HL-60/S4 (cell line): ENCODE measurements around the gene LTB4R2.

ENCODE experiments used
- in situ Hi-C: fragments of 300-500 bp; cut with MboI; formaldehyde crosslinking; loops from 2 replicates; pipeline ENCODE4 v1.14.3; 2022; ENCODE audit warnings: low sequenced_read_pairs

LTB4R2 gene, protein sequence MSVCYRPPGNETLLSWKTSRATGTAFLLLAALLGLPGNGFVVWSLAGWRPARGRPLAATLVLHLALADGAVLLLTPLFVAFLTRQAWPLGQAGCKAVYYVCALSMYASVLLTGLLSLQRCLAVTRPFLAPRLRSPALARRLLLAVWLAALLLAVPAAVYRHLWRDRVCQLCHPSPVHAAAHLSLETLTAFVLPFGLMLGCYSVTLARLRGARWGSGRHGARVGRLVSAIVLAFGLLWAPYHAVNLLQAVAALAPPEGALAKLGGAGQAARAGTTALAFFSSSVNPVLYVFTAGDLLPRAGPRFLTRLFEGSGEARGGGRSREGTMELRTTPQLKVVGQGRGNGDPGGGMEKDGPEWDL

DNA sequence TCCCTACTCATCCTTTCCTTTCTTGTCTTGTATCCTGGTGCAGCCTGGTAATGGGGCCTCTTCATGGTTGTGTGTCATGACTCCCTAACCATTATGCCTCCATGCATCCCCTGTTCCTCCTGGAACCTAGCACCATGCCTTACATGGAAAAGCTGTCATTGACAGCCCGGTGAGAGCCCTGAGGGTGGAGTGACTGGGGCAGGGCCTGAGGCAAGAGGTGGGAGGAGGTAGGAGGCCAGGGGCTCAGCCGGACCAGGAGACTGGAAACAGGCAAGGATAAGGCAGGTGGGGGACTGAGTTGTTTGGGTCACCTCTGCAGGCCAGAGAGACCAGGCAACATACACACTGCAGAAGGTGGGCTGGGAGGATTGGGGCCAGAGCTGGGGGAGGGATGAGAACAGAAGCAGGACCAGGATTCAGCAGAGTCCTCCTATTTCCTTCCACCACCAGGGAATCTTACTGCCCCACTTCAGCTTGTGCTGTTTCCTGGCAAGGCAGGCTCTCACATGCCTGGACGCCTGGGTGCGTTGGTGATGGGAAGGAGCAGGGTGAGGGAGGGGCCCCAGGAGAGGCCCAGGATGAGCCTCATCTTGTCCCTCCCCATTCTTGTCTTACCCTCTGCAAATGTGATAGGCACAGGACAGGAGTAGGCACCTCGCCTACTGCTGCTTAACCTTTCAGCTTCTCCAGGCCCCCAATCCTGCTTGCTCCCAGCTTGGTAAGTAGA lies at the start of gene LTB4R2:
LTB4R2 (plus strand) TSS at position 603 of the 727 bp plus-strand sequence. CDS start 525 bp downstream, outside the sequence.
- in situ Hi-C loops = no loop called here

DNA sequence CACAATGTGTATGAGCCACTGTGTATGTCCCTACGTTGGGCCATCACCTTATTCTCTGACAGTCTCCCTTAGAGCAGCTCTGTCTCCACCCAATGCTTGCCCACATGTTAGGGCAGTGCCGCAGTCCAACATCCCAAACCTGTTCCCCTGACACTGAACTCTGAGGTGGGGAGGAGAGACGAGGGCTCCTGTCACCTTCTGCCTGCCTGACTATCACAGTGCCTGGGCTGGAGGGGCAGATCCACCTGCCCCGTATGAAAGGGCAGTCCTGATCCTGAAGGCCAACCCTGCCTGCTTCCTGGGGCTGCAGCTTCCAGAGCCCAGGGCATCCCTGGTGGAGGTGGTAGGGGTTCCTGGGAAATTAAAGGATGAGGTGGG lies 49.2 kb upstream of the LTB4R2 start:
- in situ Hi-C loops = no loop called here

DNA sequence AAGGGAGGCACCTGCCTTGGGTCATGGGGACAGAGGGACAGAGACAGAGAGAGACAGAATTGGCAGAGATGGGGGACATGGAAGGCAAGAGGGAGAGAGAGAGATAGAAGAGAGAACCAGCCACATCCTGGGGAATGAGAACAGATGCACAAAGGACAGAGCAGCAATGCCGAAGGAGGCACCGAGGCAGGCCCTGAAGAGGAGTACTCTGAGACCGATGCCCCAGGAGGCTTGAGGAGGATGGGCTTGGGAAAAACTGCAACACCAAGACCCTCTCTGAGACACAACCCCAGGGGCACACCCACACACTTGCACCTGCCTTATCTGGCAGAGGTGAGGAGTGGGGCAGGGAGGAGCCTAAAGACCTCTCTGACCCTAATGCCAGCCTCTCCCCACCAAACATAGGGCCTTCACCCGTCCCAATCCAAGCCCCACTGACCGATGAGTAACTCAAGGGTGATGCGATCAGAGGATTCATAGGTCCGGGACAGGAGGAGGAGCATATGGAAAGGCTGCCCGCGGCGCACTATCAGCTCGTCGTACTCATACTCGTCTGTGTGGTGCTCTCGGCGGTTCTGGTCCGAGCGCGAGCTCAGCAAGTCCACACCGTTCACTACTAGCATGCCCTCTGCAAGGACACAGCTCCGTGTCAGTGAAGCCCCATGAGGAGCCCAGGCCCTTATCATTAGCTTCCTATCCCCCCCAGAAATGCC lies 48.5 kb upstream of the LTB4R2 start:
- in situ Hi-C loops = no loop called here

DNA sequence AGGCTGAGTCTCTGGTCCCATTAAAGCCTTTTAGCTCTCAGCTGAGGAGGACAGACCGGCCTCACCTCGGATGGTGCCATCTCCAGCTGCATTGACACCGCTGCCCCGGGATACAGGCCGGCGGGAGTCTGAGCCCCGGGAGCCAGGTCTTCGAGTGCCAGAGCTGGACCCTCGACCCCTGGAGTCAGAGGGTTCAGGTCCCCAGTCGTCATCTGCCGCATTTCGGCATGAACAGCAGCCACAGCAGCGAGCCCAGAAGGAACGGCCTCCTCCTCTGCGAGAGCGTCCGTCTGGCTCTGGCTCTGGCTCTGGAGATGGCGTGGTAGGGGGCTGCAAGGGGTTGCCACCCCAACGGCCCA lies 48.0 kb upstream of the LTB4R2 start:
- in situ Hi-C loops = no loop called here

DNA sequence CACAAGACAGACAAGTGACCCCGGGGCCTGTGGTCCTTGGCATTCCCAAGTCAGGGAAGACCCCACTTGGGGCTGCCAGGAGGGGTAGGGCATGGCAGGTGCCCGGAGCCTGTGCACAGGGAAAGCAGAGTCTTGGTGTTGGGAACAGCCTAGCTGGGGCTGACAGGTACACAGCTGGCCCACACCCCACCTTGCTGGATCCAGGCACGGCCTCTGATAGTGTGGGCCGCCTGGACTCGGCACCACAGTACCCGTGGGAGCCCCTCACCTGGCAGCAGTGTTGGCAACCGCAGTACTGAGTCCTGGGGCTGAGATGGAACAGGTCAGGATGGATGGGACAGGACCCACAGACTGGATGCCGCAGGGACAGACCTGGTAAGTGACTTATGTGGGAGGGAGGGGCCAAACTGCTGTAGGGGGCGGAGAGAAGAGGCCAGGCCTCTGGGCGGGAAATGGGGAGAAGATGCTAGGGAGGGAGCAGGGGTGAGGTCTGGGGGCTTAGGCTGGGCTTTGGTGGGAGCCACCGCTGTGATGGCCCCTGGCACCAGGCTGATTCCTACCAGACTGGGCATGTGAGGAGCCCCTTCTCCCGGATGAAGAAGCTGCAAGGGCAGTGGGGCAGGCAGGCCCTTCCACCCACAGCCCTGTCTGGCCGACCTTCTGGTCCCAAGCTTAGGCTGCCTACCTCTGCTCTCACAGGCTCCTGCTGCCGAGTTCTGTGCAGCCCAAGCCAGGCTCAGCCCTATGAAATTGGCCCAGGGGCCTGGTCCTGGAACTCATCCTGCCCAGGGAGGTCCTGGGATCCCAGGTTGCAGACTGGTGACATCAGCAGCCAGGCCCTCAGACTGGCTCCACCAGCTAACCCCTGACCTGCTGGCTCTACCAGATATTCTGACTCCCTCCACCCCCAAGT lies 46.9 kb upstream of the LTB4R2 start, which contains the start of gene TGM1:
TGM1 (minus strand) TSS at position 357 of the 913 bp plus-strand sequence. CDS start 825 bp downstream, outside the sequence.
- in situ Hi-C loops = no loop called here

DNA sequence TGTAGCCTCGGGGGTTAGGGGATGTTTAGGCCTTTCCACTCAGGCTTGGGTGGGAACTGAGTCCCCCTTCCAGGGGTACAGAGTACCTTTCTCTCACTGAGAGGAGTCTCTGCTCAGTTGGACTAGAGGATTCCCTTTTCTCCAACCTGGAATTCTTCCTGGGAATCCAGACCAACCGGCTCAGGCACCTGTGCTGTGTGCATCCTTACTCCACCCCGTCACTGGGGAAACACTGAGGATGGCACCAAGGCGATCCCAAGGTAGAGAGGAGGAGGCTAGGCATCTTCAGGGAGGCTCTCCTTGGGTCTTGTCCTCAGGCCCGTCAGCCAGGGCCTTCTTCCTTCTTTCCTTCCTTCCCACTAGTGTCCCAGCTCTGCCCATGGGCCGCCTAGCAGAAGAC lies 46.1 kb upstream of the LTB4R2 start:
- in situ Hi-C loops = no loop called here

DNA sequence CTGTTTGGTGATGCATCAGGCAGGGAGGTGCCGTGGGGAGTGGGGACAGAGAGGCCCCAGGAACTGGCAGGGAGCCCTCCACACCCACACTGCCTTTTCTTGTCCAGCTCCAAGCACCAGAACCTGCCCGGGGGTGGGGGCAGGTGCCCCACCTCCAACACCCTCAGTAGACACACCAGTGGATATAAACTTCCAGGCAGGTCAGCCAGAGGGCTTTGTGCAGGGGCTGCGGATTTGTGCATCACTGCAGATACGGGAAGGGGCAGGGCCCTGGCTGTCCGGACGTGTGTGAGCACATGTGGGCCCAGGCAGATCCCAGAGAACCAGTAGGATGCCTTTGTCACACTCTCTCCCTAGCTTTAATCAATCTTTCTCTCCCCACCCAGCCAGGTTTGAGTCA lies 45.6 kb upstream of the LTB4R2 start:
- in situ Hi-C loops = no loop called here

DNA sequence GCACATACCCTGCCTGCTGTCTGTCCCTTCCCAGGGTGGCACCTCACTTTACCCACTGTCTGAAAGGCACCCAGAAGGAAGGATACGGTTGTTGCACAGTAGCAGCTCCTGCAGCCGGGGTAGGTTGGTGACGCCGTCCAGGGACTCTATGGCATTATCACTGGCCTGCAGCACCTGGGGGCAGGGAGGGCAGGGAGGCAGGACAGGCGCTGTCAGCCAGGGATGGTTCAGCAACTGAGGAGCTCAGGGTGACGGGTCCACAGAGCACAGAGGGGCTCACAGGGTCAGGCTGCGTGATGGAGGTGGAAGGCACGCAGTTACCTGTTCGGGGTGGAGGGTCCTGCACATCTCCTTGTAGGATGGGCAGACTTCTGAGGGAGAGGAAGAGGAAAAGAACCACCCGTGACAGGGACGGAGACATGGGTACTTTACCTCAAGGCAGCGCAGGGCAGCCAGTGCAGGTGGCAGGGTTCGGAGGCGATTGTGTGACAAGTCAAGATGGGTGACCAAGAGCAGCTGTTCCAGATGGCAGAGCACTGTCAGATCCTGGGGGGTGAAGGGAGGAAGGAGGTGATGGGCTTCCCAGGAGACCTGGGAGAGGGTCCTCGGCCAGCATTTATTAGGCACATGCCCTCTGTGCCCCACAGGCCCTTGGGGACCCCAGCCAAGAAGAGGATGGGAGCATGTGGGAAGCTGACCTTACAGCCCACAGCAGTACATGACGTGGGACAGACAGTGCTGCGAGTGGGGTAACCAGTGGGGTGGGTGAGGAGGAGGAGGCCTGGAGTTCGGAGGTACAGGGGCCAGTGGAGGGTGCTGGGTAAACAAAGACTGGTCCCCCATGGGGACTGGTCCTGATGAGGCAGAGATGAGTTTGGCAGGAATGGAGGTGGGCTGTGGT lies 43.3 kb upstream of the LTB4R2 start:
- in situ Hi-C loops = no loop called here

DNA sequence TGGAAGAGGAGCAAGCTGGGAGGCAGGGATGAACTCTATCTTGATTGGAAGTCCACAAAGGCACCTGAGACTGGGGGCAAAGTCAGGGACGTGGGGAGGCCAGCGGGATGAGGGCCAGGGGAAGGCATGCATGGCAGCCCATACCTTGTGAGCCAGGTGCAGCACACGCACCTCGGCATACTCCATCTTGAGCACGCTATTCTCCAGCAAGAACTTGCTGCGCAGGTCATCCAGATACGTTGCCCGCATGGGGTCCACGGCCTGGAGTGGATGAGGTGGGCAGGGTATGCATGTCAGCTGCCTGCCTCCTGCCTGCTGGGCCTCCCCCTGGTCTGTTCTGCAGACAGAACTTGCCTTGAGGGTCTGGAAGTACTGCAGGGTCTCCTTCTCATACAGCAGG lies 42.4 kb upstream of the LTB4R2 start:
- in situ Hi-C loops = no loop called here

DNA sequence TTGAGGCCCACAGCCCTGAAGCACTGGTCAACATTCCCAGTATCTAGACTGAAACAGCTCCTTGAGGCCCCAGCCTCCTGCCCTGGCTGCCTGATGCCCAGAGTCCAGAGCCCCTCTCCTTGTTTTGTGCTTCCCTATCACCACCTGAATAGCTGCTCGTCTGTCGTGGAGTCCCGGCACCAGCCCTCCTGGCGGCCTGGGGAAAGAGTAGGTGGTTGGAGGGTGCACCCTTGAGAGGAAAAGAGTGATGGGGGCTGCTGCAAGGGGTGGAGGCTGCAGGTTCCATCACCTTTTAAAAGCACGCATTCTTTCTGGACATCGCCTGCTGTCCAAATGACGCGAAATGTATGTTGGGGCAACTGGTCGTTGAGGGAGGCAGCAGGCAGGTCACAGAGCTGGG lies 41.7 kb upstream of the LTB4R2 start:
- in situ Hi-C loops = no loop called here

DNA sequence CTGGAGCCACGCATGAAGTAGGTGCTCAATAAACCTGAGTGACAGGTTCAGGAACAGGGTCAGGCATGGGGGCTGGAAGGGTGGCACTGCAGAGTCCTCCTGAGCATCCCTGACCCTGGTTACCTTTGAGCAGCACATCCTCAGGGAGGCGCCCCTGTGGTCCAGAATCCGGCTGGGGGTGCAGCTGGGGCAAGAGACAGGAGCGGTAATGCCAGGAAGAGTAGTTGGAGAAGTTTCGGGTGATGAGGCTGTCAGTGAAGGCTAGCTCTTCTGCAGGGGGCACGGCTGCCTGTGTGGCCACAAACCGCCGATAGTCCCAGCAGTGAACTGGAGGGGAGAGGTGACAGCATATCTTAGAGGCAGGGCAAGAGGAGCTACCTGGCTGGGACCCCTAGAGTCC lies 40.6 kb upstream of the LTB4R2 start:
- in situ Hi-C loops = no loop called here

DNA sequence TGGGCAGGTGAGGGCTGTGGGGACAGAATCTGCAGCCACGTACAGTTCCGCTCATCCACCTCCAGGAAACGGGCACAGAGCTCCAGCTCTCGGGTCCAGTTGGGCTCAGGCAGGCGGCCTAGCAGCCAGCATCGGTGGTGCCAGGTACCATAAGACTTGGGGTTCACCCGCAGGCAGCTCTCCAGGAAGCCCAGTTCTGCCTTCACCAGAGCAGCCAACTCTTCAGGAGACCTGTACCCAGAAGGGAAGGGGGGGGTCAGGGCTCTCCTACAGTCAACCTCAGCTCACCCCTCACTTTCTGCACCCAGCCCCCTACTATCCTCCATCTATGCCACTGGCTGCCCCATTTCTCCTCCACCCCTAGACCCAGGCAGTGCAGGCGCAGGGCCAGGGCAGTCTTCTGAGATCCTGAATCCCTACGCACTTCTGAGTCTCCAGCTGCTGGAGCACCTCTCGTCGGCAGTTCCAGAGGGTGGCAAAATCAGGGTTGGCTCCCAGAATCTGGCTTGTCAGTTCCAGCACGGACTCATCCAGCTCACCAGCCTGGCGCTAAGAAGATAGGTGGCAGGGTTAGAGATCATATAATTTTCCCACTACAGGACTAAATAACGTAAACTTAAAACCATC lies 39.9 kb upstream of the LTB4R2 start:
- in situ Hi-C loops = no loop called here

DNA sequence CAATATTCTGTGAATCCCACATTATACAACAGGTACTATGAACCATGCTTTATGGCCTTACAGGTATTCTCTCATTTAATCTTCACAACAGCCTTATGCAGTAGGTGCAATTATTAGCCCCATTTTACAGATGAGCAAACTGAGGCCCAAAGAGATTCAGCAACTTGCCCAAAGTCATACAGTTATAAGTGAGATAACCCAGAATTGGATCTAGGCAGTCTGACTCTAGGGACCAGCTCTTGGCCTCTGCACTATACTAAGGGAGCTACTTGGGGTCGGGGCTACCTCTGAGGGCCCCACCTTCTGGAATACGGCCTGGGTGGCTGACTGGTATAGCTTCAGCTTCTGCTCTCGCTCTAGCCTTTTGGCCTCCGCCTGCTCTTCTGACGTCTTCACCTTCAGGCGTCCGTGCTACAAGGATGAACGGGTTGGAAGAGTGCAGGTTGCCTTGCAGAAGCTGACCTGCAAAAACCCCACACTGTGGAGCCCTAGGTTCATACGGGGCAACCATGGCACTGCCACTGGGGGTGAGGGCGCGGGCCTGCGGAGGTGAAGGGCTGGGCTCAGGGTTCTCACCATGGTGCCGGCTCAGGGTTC lies 39.3 kb upstream of the LTB4R2 start:
- in situ Hi-C loops = no loop called here

DNA sequence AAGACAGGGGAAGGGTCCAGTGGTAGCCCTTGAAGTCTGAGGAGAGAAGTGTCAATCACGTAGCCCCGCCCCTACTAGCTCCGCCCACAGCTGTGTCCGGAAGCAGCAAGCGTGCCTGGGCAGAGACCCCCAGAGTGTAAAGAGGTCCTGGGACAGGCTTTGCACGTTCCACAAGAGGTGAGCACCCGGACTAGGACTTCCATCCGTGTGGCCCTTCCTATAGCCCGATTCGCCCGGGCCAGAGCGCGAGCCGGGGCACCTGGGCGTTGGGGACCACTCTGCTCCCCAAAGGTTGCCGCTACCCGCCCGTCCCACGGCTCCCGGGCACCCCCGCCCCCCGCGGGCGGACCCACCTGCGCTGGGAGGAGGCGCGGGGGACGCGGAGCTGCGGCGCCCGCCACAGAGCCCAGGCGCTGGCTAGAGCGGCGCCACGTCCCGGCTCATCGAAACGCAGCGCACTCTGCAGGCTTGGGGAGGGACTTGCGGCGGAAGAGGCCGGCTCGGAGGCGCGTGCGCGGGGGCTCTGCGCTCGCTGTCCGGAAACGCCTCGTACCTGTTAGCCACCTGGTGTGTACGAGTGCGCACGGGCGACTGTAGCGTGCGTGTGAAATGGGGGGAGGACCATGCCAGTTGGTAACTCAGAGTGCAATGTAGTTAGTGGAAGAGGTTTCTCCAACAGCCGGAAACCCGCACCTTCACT lies 38.7 kb upstream of the LTB4R2 start, which contains the start of gene RABGGTA:
RABGGTA (minus strand) TSS at position 464 of the 700 bp plus-strand sequence. CDS start 482 bp downstream, outside the sequence.
- in situ Hi-C loops = no loop called here

DNA sequence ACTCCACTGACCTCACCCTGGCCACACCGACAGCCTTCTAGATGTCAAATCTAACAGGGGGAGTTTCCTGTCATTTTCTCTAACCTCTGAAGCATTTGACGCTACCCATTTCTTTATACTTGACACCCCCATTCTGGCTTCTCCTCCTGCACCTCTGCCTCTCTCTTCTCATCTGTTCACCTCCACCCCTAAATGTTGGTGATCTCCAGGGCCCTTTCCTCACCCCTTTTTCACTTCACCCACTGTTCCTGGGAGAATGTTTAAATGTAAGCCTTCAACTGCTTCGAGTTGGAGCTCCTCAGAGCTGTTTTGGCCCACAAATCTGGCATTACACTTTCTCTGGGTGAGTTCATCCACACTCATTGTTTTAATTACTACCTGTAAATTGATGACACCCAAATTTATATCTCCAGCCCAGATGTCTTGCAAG lies 38.1 kb upstream of the LTB4R2 start:
- in situ Hi-C loops = no loop called here

DNA sequence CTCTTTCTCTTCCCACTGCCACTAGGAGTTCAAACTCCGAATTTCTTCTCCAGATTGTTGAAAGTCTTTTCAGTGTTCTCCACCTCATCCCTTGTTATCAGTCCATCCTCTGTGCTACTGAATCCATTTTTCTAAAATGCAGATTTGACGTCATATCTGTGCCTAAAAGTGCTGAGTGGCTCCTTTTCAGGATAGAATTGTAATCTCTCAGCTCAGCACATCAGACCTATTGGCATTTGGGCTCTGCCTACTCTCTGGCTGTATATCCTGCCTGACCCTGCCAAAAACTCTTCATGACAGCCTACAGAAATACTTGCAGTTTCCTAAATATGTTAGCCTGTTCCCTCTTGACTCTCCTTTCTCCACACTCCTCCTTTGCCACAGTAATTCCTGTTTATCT lies 37.5 kb upstream of the LTB4R2 start:
- in situ Hi-C loops = no loop called here

DNA sequence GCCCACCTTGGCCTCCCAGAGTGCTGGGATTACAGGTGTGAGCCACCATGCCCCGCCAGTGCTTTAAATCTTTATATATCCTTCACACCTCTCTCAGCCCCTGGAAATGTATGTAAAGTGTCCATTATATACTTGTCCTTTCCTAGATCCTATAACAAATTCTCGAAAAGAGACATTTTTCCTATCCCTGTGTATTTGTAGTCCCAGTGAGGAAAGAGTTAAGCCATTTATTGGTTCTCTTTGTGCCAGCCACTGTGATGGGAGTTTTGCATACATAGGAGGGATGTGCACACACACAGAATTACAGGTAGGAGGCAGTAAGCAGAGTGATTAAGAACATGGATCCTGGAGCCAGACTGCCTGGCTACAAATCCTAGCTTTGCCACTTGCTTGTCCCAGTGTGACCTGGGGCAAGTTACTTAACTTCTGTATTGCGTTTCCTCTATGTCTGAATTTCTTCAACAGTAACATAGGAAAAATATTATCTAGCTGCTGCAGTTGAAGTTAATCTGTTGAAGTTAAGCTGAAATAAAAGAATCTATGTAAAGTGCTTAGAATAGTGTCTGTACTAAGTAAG lies 36.4 kb upstream of the LTB4R2 start:
- in situ Hi-C loops = no loop called here

DNA sequence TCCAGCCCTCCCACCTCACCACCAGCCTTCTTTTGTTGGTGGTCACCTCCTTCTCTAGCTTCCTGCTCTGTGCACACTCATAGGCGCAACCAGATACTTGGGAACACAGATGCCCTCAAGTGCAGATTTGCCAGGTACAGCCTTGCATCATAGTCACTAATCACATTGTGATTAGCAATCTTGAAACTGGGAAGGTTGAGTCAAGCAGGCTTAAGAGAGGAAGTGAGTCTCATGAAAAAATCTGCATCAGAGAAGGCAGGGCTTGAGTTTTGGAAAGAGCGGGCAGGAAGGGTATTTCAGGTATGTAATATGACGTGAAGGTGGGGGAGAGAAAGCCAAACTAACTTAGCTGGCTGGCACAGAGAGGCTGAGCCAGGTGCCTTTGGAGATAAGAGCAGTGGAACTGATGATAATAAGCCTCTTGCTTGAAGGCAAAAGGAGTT lies 35.8 kb upstream of the LTB4R2 start:
- in situ Hi-C loops = no loop called here
